ENCODE measurements around the gene ZNHIT2. TPM values are rescaled to one million over a fixed set of nuclear protein-coding genes. Genes with fewer than 3 reads are reported as not detected.

The ZNHIT2 gene
- total RNA-seq, 4 donors from 2014 or later = 4.6 to 9.6 (median 5.7) TPM; not detected in 1

DNA sequence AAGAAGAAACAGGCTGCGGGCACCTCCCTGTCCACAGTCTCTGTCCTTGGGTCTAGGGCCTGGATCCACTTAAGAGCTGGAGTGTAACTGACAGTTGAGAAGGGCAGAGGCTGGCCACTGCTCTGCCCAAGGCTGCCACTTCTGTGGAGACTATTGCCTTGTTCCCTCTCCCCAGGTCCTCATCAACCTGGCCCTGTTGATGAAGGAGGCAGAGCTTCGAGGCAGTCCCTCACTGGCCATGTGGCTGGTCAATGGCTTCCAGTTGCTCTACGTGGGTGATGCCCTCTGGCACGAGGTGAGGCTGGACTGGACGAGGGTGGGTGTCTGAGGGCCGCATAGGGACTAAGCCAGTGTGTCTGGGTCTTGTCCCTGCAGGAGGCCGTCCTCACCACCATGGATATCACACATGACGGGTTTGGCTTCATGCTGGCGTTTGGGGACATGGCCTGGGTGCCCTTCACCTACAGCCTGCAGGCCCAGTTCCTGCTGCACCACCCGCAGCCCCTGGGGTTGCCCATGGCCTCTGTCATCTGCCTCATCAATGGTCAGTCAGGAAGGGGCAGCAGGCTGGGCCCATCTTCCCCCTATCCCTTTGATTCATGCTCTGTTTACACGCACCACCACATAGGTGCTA is 2.8 kb downstream of the ZNHIT2 start:
- H3K36me3 ChIP-seq = no peaks in the 10 kb centered on the region
- H3K9me3 ChIP-seq = no peaks in the 10 kb centered on the region
- no peak overlapping the region for H3K27ac ChIP-seq
- no peak for DNase-seq
- H3K4me3 ChIP-seq = no peak overlapping the region
- no peaks in the 10 kb centered on the region for H3K27me3 ChIP-seq
- H3K4me1 ChIP-seq = peaks cover 6 to 26% of the 10 kb centered on the region in 2 donors
- intact Hi-C loops (cut with DNase I; ENCODE audit: low total_unique reads) = no loop called here
- TF ChIP-seq POLR2A (IDR thresholded peaks at IDR 0.05) = no peak

DNA sequence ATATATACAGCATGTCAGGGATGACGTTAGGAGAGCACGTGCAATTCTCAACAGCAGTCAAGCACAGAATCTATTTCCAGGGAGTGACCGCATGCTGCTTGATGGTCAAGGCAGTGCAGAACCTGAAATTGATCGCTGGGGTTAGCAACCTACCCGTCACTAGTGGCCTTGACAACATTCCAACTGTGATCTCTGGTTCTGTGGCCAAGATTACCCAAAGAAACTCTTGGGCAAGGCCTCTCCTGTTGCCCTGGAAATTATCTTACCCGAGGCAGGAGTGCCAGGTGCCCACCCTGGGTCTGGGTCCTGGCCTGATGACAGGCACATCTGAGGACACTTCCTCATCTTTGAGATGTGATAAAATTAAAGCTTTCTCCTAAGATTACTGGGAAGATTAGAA is 3.7 kb downstream of the ZNHIT2 start:
- Histone ChIP-seq H3K27ac (no peak overlapping the region), H3K4me3 (no peak overlapping the region), H3K4me1 (peaks cover 6 to 26% of the 10 kb centered on the region in 2 donors), H3K36me3 (no peaks in the 10 kb centered on the region), H3K9me3 (no peaks in the 10 kb centered on the region), H3K27me3 (no peaks in the 10 kb centered on the region)
- DNase-seq = no peak
- TF ChIP-seq, protein P1, sequence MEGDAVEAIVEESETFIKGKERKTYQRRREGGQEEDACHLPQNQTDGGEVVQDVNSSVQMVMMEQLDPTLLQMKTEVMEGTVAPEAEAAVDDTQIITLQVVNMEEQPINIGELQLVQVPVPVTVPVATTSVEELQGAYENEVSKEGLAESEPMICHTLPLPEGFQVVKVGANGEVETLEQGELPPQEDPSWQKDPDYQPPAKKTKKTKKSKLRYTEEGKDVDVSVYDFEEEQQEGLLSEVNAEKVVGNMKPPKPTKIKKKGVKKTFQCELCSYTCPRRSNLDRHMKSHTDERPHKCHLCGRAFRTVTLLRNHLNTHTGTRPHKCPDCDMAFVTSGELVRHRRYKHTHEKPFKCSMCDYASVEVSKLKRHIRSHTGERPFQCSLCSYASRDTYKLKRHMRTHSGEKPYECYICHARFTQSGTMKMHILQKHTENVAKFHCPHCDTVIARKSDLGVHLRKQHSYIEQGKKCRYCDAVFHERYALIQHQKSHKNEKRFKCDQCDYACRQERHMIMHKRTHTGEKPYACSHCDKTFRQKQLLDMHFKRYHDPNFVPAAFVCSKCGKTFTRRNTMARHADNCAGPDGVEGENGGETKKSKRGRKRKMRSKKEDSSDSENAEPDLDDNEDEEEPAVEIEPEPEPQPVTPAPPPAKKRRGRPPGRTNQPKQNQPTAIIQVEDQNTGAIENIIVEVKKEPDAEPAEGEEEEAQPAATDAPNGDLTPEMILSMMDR (IDR thresholded peaks at IDR 0.05) = no peak
- no peak for TF ChIP-seq POLR2A (IDR thresholded peaks at IDR 0.05)
- intact Hi-C loops (cut with DNase I; ENCODE audit: low total_unique reads) = no loop called here

DNA sequence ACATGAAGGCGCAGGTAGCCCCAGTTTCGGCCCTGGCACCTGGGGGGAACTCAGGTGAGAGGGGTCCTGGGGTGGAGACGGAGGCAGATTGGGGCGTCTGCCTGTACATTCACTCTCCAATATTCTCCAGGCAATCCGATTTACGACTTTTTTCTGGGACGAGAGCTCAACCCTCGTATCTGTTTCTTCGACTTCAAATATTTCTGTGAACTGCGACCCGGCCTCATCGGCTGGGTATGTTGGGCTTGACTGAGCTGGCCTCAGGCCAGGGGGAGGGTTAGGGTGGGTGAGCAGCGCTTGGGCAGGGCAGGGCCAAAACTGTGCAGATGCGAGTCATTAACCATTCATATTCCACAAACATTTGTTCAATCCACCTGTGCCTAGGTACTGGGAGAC is 4.1 kb downstream of the ZNHIT2 start:
- Histone ChIP-seq H3K4me3 (peak overlapping the region in 1 of 2 donors; percentile 57), H3K4me1 (peaks cover 6 to 26% of the 10 kb centered on the region in 2 donors), H3K9me3 (no peaks in the 10 kb centered on the region), H3K27ac (no peak overlapping the region), H3K36me3 (no peaks in the 10 kb centered on the region), H3K27me3 (no peaks in the 10 kb centered on the region)
- DNase-seq = peak in 1 of 2 donors; percentile 25
- intact Hi-C loops (cut with DNase I; ENCODE audit: low total_unique reads) = no loop called here
- TF ChIP-seq POLR2A (IDR thresholded peaks at IDR 0.05) = no peak
- TF ChIP-seq, protein P1 (IDR thresholded peaks at IDR 0.05) = no peak

DNA sequence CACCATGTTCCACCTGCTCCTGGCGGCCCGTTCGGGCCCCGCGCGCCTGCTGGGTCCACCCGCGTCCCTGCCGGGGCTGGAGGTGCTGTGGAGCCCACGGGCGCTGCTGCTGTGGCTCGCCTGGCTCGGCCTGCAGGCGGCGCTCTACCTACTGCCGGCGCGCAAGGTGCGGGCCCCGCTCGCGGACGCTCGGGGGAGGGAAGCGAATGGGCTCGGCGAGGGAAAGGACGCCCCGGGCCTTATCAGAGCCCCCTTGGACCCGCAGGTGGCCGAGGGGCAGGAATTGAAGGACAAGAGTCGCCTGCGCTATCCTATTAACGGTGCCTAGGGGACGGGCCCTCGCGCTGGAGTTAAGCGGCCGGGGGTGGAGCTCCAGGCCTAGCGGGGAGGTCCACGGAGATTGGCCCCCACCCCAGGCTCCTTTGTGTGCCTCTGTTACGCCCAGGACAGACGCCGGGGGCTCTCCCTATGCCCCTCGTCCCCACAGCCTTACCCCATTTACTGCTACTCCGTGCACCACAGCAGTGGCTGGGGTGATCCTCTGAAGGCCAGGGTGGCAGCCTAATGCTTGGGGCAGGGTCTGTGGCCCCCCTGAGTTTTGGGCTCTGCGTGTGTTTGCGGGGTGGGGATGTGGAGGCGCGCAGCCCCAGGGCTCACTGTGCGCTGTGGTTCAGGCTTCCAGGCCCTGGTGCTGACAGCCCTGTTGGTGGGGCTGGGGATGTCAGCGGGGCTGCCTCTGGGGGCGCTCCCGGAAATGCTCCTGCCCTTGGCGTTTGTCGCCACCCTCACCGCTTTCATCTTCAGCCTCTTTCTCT is 4.7 kb downstream of the ZNHIT2 start:
- Histone ChIP-seq H3K36me3 (no peaks in the 10 kb centered on the region), H3K4me3 (peak overlapping the region; percentile 22 to 57), H3K4me1 (peaks cover 3 to 26% of the 10 kb centered on the region in 2 donors), H3K9me3 (no peaks in the 10 kb centered on the region), H3K27ac (peak overlapping the region in 1 of 2 donors; percentile 68), H3K27me3 (no peaks in the 10 kb centered on the region)
- peak; percentile 41 to 46 for DNase-seq
- intact Hi-C loops (cut with DNase I; ENCODE audit: low total_unique reads) = no loop called here
- TF ChIP-seq, protein P1 (IDR thresholded peaks at IDR 0.05) = peak; percentile 36 to 85 (median 73)
- peak in 1 of 2 donors; percentile 16 for TF ChIP-seq POLR2A (IDR thresholded peaks at IDR 0.05)

DNA sequence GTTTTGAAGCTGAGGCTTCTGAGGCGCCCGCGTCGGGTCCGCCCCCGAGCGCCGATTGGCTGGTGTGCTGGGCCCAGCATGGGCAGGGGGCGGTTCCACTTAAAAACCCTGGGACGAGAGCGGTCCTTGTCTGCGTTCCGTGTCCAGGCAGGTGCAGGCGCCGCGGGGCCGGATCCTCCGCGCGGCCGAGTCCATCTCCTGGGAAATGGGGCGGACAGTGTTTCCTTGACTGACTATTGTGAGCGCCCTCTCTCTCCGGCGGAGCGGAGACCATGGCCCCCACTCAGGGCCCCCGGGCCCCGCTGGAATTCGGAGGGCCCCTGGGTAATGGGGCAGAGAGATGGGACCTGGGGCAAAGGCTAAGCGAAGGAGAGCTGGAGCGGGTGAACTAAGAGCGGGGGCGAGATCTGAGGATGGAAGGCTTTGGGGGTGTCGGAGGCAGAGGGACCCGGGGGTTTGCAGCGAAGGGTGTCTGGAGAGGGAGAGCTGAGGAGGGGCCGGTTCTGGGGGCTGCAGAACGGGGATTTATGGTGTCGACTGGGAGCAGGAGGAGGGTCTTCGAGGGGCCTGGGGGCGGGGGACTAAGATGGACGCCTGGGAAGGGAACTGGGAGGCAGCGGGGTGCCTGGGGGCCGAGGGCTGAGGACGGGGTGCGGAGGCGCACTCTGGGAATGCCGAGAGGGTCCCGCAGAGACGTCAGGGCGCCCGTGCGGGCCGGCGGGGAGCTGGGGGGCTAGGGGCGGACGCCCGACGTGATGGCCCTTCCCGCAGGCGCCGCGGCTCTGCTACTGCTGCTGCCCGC is 5.6 kb downstream of the ZNHIT2 start, which contains the start of gene TM7SF2:
TM7SF2 (plus strand) TSS at position 129 of the 802 bp plus-strand sequence; CDS start at position 273, 144 bp downstream.
- H3K27ac ChIP-seq = peak within 1 kb of the TSS; percentile 29 to 68
- DNase-seq = peak; percentile 93 to 95
- peaks cover 3 to 26% of the 10 kb centered on the region in 2 donors for H3K4me1 ChIP-seq
- peak; percentile 76 to 84 for TF ChIP-seq POLR2A (IDR thresholded peaks at IDR 0.05)
- TF ChIP-seq, protein P1 (IDR thresholded peaks at IDR 0.05) = peak in 1 of 4 experiments; percentile 10
- H3K9me3 ChIP-seq = no peaks in the 10 kb centered on the region
- intact Hi-C loops (cut with DNase I; ENCODE audit: low total_unique reads) = no loop called here
- no peaks in the 10 kb centered on the region for H3K27me3 ChIP-seq
- H3K36me3 ChIP-seq = no peaks in the 10 kb centered on the region
- peak within 1 kb of the TSS; percentile 22 to 57 for H3K4me3 ChIP-seq
